Karpas-422 (cell line): ENCODE measurements around the gene GRK5. TPM values are rescaled to one million over a fixed set of nuclear protein-coding genes. Genes with fewer than 3 reads are reported as not detected.

Source experiments
- DNase-seq: peaks from one replicate; pipeline ENCODE4 v3.0.0-alpha.2; 2015
- H2AFZ ChIP-seq: fragments of 200-600 bp; sonication (generic); 2 replicates; pipeline ENCODE4 v1.6.1; 2014; ENCODE audit warnings: antibody characterized with exemption, low read length, mixed read lengths
- H3K27ac ChIP-seq: fragments of 200-600 bp; sonication (generic); 2 replicates; pipeline ENCODE4 v1.5.1; 2014; ENCODE audit warnings: mild to moderate bottlenecking, low read length, moderate library complexity
- H3K27me3 ChIP-seq: fragments of 200-600 bp; sonication (generic); 2 replicates; pipeline ENCODE4 v1.6.1; 2014; ENCODE audit warnings: low read length, mixed read lengths
- H3K36me3 ChIP-seq: fragments of 200-600 bp; sonication (generic); 2 replicates; pipeline ENCODE4 v1.6.1; 2014; ENCODE audit warnings: low read length, mixed read lengths; ENCODE audit not compliant: insufficient read depth
- H3K4me1 ChIP-seq: fragments of 200-600 bp; sonication (generic); 2 replicates; pipeline ENCODE4 v1.6.1; 2014; ENCODE audit warnings: mild to moderate bottlenecking, low read length, mixed read lengths
- H3K4me2 ChIP-seq: fragments of 200-600 bp; sonication (generic); 2 replicates; pipeline ENCODE4 v1.6.1; 2014; ENCODE audit warnings: low read length, low read depth, mild to moderate bottlenecking; ENCODE audit not compliant: poor library complexity, severe bottlenecking
- H3K4me3 ChIP-seq: fragments of 200-600 bp; sonication (generic); 2 replicates; pipeline ENCODE4 v1.5.1; 2014; ENCODE audit warnings: mild to moderate bottlenecking, antibody characterized with exemption, low read length, mixed read lengths
- H3K79me2 ChIP-seq: fragments of 200-600 bp; sonication (generic); 2 replicates; pipeline ENCODE4 v1.6.1; 2014; ENCODE audit warnings: mild to moderate bottlenecking, low read length, mixed read lengths
- H3K9ac ChIP-seq: fragments of 200-600 bp; sonication (generic); 2 replicates; pipeline ENCODE4 v1.6.0; 2014; ENCODE audit warnings: low read length
- H3K9me2 ChIP-seq: fragments of 200-600 bp; sonication (generic), shearing (Covaris generic); replicated peaks from 2 replicates; pipeline ENCODE4 v1.6.0; 2014; ENCODE audit warnings: mild to moderate bottlenecking, low read length, moderate library complexity; ENCODE audit not compliant: insufficient read depth
- H3K9me3 ChIP-seq: fragments of 300-700, 200-600 bp; sonication (generic); 2 replicates; pipeline ENCODE4 v1.6.1; 2014; ENCODE audit warnings: low read length, mixed read lengths
- H4K20me1 ChIP-seq: fragments of 200-600 bp; sonication (generic); 2 replicates; pipeline ENCODE4 v1.6.1; 2014; ENCODE audit warnings: mild to moderate bottlenecking, antibody characterized with exemption, low read length, low read depth; ENCODE audit not compliant: insufficient read depth
- total RNA-seq: library from RNA; depleted of rRNA; stranded (reverse); fragments of >200 nt; shearing (Covaris generic); gene quantifications from 2 replicates; pipeline ENCODE4 v1.2.3, GENCODE V29; 2014; ENCODE audit warnings: low replicate concordance

The GRK5 gene
- total RNA-seq, 1 experiment from 2014 or later: 4.5 TPM

- no peaks in the 10 kb centered on the region for H3K36me3 ChIP-seq
- no peaks in the 10 kb centered on the region for H4K20me1 ChIP-seq
- no peaks in the 10 kb centered on the region for H3K79me2 ChIP-seq
- H3K4me2 ChIP-seq: no peak overlapping the region
- H2AFZ ChIP-seq: no peak overlapping the region
- H3K4me1 ChIP-seq: peaks cover 30% of the 10 kb centered on the region
- no peak overlapping the region for H3K4me3 ChIP-seq
- no peaks in the 10 kb centered on the region for H3K27me3 ChIP-seq
- no peak for DNase-seq
- no peaks in the 10 kb centered on the region for H3K9me3 ChIP-seq
- H3K9me2 ChIP-seq: no peaks in the 10 kb centered on the region
- H3K9ac ChIP-seq: no peak overlapping the region
- H3K27ac ChIP-seq: no peak overlapping the region
Observed at GRCh38 chr10:119470920-119471702, 263.7 kb downstream of the GRK5 start.

DNA sequence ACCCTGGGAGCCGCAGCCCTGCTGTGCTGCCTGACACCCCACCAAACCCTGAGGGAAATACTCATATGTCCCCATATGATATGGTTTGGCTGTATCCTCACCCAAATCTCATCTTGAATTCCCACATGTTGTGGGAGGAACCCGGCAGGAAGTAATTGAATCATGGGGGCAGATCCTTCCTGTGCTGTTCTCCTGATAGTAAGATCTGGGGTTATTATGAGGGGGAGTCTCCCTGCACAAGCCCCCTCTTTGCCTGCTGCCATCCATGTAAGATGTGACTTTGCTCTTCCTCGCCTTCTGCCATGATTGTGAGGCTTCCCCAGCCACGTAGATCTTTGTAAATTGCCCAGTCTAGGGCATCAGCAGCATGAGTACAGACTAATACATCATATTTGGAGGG, 266.4 kb downstream of the GRK5 start:
- peaks cover 53% of the 10 kb centered on the region for H3K4me1 ChIP-seq
- DNase-seq: no peak
- H4K20me1 ChIP-seq: no peaks in the 10 kb centered on the region
- no peaks in the 10 kb centered on the region for H3K27me3 ChIP-seq
- no peak overlapping the region for H2AFZ ChIP-seq
- H3K9me2 ChIP-seq: no peaks in the 10 kb centered on the region
- no peaks in the 10 kb centered on the region for H3K9me3 ChIP-seq
- no peak overlapping the region for H3K27ac ChIP-seq
- H3K79me2 ChIP-seq: no peaks in the 10 kb centered on the region
- H3K4me2 ChIP-seq: no peak overlapping the region
- no peaks in the 10 kb centered on the region for H3K36me3 ChIP-seq
- no peak overlapping the region for H3K4me3 ChIP-seq
- no peak overlapping the region for H3K9ac ChIP-seq

- no peak overlapping the region for H3K27ac ChIP-seq
- H2AFZ ChIP-seq: no peak overlapping the region
- no peaks in the 10 kb centered on the region for H4K20me1 ChIP-seq
- no peak overlapping the region for H3K4me2 ChIP-seq
- H3K4me3 ChIP-seq: no peak overlapping the region
- peaks cover 61% of the 10 kb centered on the region for H3K4me1 ChIP-seq
- H3K9ac ChIP-seq: no peak overlapping the region
- H3K27me3 ChIP-seq: no peaks in the 10 kb centered on the region
- H3K36me3 ChIP-seq: no peaks in the 10 kb centered on the region
- H3K79me2 ChIP-seq: no peaks in the 10 kb centered on the region
- no peaks in the 10 kb centered on the region for H3K9me3 ChIP-seq
- H3K9me2 ChIP-seq: no peaks in the 10 kb centered on the region
- DNase-seq: no peak
Observed at GRCh38 chr10:119474606-119475005, 267.2 kb downstream of the GRK5 start.

- H3K9ac ChIP-seq: peak overlapping the region; percentile 77
- H3K9me3 ChIP-seq: no peaks in the 10 kb centered on the region
- H3K4me1 ChIP-seq: peaks cover 61% of the 10 kb centered on the region
- peak overlapping the region; percentile 99 for H3K4me2 ChIP-seq
- peak overlapping the region; percentile 99 for H3K27ac ChIP-seq
- H3K9me2 ChIP-seq: no peaks in the 10 kb centered on the region
- no peaks in the 10 kb centered on the region for H4K20me1 ChIP-seq
- DNase-seq: peak; percentile 88
- H3K36me3 ChIP-seq: no peaks in the 10 kb centered on the region
- H3K4me3 ChIP-seq: peak overlapping the region; percentile 72
- H3K79me2 ChIP-seq: no peaks in the 10 kb centered on the region
- no peak overlapping the region for H2AFZ ChIP-seq
- no peaks in the 10 kb centered on the region for H3K27me3 ChIP-seq
Observed at GRCh38 chr10:119477444-119477843, 270.1 kb downstream of the GRK5 start.

DNA sequence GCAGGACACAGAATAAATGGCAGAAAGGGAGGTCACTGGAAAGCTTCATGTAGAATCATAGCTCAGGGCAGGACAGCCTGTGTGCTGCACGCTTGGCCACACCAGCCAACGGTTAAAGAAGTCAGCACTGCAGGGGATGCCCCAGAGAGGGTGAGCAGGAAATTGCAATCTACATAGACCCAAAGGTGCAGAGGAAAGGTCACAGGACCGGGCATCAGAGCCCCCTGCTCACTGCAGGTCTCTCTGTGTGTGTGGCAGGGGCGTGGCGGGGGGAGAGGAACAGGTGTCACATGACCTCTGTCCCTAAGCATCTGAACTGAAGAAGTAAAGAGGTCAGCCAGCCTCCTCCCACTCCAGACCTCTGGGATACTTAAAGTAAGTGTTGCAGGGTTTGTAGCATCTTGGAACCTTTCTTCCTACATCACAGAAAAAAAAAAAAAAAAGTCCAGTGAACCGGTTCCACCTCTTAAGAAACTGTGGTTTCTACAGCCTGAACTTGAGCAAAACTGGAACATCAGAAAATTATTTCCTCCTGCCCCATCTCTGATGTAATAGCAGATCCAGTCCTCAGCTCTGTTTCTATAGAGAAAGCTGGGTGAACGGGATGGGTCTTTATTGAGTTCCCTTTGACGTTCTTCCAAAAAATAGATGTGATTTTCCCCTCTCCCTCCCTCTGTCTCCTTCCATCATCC, 270.9 kb downstream of the GRK5 start:
- Histone ChIP-seq H4K20me1 (no peaks in the 10 kb centered on the region), H3K4me3 (peak overlapping the region; percentile 72), H3K4me1 (peaks cover 53% of the 10 kb centered on the region), H3K4me2 (peak overlapping the region; percentile 99), H2AFZ (no peak overlapping the region), H3K9me2 (no peaks in the 10 kb centered on the region), H3K36me3 (no peaks in the 10 kb centered on the region), H3K9ac (peak overlapping the region; percentile 77), H3K9me3 (no peaks in the 10 kb centered on the region), H3K27ac (peak overlapping the region; percentile 99), H3K79me2 (no peaks in the 10 kb centered on the region), H3K27me3 (no peaks in the 10 kb centered on the region)
- DNase-seq: peak; percentile 95

DNA sequence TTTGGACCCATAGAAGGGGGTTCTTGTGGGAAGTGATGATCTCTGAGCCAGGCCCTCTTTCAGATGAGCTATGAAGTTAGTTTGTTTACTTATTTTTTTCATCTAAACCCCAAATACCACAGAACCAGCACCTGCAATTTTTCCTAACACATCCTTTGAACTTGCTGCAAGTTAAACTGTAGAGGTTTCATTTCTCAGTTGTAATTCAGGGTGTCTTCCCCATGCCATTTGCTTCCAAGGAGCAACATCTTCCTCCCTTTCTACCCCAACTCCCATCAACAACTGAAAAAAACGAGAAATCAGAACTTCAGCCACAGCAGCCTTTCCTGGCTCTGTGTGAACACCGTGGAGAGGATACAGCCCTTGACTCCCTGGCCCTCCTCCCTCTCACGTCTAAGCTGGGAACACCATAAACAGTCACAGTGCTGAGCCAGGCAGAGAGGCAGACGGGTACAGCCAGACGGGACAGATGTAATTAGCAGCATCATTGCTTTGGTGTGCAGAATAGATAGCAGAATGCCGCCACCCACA, 271.5 kb downstream of the GRK5 start:
- Histone ChIP-seq H3K4me2 (peak overlapping the region; percentile 99), H3K27ac (peak overlapping the region; percentile 99), H3K4me3 (peak overlapping the region; percentile 72), H2AFZ (peak overlapping the region; percentile 53; the same call in 1 of the 2 replicates), H3K9me3 (no peaks in the 10 kb centered on the region), H3K4me1 (peaks cover 48% of the 10 kb centered on the region), H3K79me2 (no peaks in the 10 kb centered on the region), H3K9me2 (no peaks in the 10 kb centered on the region), H3K36me3 (no peaks in the 10 kb centered on the region), H3K27me3 (no peaks in the 10 kb centered on the region), H3K9ac (peak overlapping the region; percentile 77), H4K20me1 (no peaks in the 10 kb centered on the region)
- peak; percentile 72 for DNase-seq

DNA sequence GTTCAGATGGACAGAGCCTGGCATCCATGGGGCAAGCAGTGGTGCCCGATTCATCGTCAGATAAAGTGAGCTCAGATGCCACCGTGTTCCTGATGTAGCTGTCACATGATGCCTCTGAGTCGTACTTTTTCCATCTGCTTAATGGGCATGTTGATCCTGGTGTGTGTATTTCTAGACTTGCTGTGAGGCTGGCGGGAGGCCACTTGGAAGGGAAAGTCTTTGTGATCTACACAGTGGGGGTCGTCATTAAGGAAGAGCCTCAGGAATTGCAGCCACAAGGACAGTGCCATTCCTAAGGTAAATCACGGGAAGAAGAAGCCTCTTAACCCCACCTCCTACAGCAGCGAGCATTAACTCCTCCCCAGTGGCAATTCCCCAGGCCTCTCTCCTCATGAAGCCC, 272.2 kb downstream of the GRK5 start:
- H3K79me2 ChIP-seq: no peaks in the 10 kb centered on the region

DNA sequence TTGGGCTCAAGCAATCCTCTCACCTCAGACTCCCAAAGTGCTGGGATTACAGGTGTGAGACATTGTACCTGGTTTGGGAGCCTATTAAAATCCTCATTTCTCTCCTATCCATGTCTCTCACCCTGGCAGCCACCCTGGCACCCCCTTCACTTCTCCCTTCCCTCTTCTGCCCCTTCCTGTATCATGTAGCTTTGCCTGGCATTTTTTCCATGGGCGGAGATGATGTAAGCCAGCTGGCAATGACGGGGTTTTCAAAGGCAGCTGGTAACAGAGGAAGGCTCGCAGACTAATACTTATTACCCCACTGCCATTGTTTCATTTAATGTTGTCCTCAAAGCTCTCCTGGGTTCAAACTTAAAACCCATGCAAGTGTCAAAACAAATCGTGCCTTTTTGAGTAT, 273.3 kb downstream of the GRK5 start:
- no peak for DNase-seq
- Histone ChIP-seq H3K9me3 (no peaks in the 10 kb centered on the region), H3K79me2 (no peaks in the 10 kb centered on the region)

More for the DNA sequence above, 272.2 kb downstream of the GRK5 start:
- Histone ChIP-seq H3K9me2 (no peaks in the 10 kb centered on the region), H3K4me1 (peaks cover 48% of the 10 kb centered on the region), H4K20me1 (no peaks in the 10 kb centered on the region), H3K27ac (peak overlapping the region; percentile 99), H3K36me3 (no peaks in the 10 kb centered on the region), H3K9me3 (no peaks in the 10 kb centered on the region), H3K9ac (peak overlapping the region; percentile 77), H3K4me2 (peak overlapping the region; percentile 99), H2AFZ (peak overlapping the region; percentile 53), H3K27me3 (no peaks in the 10 kb centered on the region), H3K4me3 (peak overlapping the region; percentile 72)
- no peak for DNase-seq

More for the DNA sequence above, 273.3 kb downstream of the GRK5 start:
- H3K4me1 ChIP-seq: peaks cover 42% of the 10 kb centered on the region
- no peak overlapping the region for H3K4me2 ChIP-seq
- H3K9ac ChIP-seq: no peak overlapping the region
- H3K36me3 ChIP-seq: no peaks in the 10 kb centered on the region
- H3K27me3 ChIP-seq: no peaks in the 10 kb centered on the region
- H2AFZ ChIP-seq: no peak overlapping the region
- no peak overlapping the region for H3K4me3 ChIP-seq
- H3K27ac ChIP-seq: no peak overlapping the region
- H3K9me2 ChIP-seq: no peaks in the 10 kb centered on the region
- H4K20me1 ChIP-seq: no peaks in the 10 kb centered on the region
